Panc1 (cell line): ENCODE data around the gene RGS6. TPM values are rescaled to one million over a fixed set of nuclear protein-coding genes. Genes with fewer than 3 reads are reported as not detected.

Experiments used
- ATAC-seq: fragments of 200-7000 bp; cut with Tn5 transposase; 2 replicates; pipeline ENCODE4 v1.9.1; 2020; ENCODE audit warnings: mild to moderate bottlenecking, moderate library complexity
- BruUV-seq: library from RNA; stranded (reverse); fragments of 400-500 nt; replicated peaks from 2 replicates; lab custom pipeline; 2021; lab: Mats Ljungman, UMichigan
- CTCF ChIA-PET: fragments of 300-600 bp; sonication (Branson Sonifier 250); formaldehyde crosslinking; loops from one replicate; lab custom pipeline; 2022; ENCODE audit warnings: antibody characterized with exemption; lab: Charles Lee
- POLR2A ChIA-PET: fragments of 300-600 bp; sonication (Branson Sonifier 250); formaldehyde crosslinking; loops from one replicate; lab custom pipeline; 2022; ENCODE audit warnings: antibody characterized with exemption; lab: Charles Lee
- DNase-seq: peaks from one replicate; pipeline ENCODE4 v3.0.0-alpha.2; 2010; ENCODE audit warnings: low read depth, low spot score
- H3K27ac ChIP-seq: 2 replicates; pipeline ENCODE4 v1.5.1; 2011; ENCODE audit warnings: mild to moderate bottlenecking, low read length, inconsistent platforms
- H3K27me3 ChIP-seq: fragments of 200-500 bp; sonication (Bioruptor generic); 2 replicates; pipeline ENCODE4 v1.6.0; 2014; ENCODE audit warnings: low read length, inconsistent platforms; ENCODE audit not compliant: control insufficient read depth, insufficient read depth
- H3K36me3 ChIP-seq: fragments of 200-500 bp; sonication (Bioruptor generic); 2 replicates; pipeline ENCODE4 v1.5.1; 2014; ENCODE audit warnings: inconsistent platforms, mild to moderate bottlenecking, low read length, moderate library complexity; ENCODE audit not compliant: control insufficient read depth, insufficient read depth
- H3K4me1 ChIP-seq: 2 replicates; pipeline ENCODE4 v1.5.1; 2011; ENCODE audit warnings: inconsistent platforms, mild to moderate bottlenecking, low read length, moderate library complexity; ENCODE audit not compliant: control insufficient read depth, insufficient read depth
- H3K4me3 ChIP-seq, 2 experiments: 2 replicates each; pipeline ENCODE4 v1.5.1; 2011 to 2012; ENCODE audit warnings: low read depth in 2 of 2, low read length in 2 of 2, mild to moderate bottlenecking in 2 of 2, inconsistent platforms in 1 of 2, moderate library complexity in 1 of 2
- H3K9me3 ChIP-seq: fragments of 200-500 bp; sonication (Bioruptor generic); 2 replicates; pipeline ENCODE4 v1.5.1; 2014; ENCODE audit warnings: low read depth, mild to moderate bottlenecking, inconsistent platforms, low read length, moderate library complexity; ENCODE audit not compliant: control insufficient read depth, insufficient read depth
- POLR2AphosphoS5 ChIP-seq: IDR thresholded peaks from 2 replicates; pipeline ENCODE4 v1.6.1; 2012; ENCODE audit warnings: mild to moderate bottlenecking, low read depth, low read length, moderate library complexity
- SIN3A ChIP-seq: IDR thresholded peaks from 2 replicates; pipeline ENCODE4 v1.6.1; 2012; ENCODE audit warnings: low read depth, mild to moderate bottlenecking, low read length, moderate library complexity, borderline replicate concordance; ENCODE audit not compliant: insufficient read depth
- TCF7L2 ChIP-seq: IDR thresholded peaks from 2 replicates; pipeline ENCODE4 v1.6.1; 2011; ENCODE audit warnings: mild to moderate bottlenecking, low read depth, low read length, inconsistent platforms
- in situ Hi-C: cut with HindIII; loops from 2 replicates; pipeline ENCODE4 v1.10.0; 2016; ENCODE audit warnings: low sequenced_read_pairs, low pct_unique_long_range_greater_than_20kb
- intact Hi-C: fragments of 100-400 bp; cut with micrococcal nuclease; formaldehyde crosslinking; loops from one replicate; pipeline ENCODE4 v1.10.0; 2022; ENCODE audit not compliant: unreplicated experiment
- total RNA-seq: library from RNA; stranded (reverse); gene quantifications from one replicate; pipeline ENCODE4 v1.2.1, GENCODE V29; 2021; ENCODE audit not compliant: unreplicated experiment
- TF ChIP-seq, protein P1 (sequence below), 2 experiments: IDR thresholded peaks; 2 replicates each; pipeline ENCODE4 v1.6.1; 2011 to 2012; ENCODE audit warnings: low read depth in 2 of 2, control low read depth in 1 of 2, low read length in 1 of 2, mild to moderate bottlenecking in 1 of 2, moderate library complexity in 1 of 2; ENCODE audit not compliant: insufficient read depth in 1 of 2
- TF ChIP-seq, protein P2 (sequence below): fragments of 450-650 bp; IDR thresholded peaks from 2 replicates; pipeline ENCODE4 v1.5.1; 2017; ENCODE audit warnings: mild to moderate bottlenecking

RGS6 gene
- total RNA-seq, 1 experiment from 2014 or later, result not detected

DNA sequence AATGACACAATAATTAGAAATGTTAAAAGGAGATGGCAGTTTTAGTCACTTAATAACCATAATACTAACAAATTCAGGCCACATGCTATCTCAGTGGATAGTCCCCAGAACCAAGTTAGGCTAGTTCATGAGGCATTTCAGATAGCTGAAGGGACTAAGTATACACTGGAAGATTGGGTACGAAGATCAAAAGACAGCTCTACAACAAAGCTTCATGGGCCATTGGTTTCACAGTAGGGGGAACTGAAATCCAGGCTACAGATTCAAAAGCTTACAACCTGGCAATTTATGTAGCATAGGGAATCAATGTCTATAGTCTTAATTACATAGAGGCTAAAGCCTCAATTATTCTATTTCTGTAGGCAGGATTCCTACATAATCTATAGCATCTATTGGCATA is 343.0 kb downstream of the RGS6 start:
- in situ Hi-C loops, result no loop called here
- POLR2A ChIA-PET, result no interaction called here
- BruUV-seq, result no TSS peak

DNA sequence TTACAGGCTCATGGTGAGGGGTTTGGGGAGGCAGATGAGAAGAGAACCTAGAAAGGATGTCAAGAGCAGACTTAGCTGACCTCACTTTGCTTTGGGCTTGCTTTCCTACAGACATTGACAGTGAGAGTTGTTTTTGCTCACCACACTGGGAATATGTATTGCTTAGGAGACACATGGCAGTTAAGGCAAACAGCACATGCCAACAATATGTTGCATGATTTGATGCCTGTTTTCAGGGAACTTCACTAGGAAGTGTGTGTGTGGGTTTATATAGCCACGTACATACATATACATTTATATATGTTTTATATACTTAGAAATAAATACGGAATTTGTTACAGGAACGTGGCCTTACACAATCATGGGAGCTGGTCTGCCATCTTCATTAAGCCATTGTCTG is 346.1 kb downstream of the RGS6 start:
- in situ Hi-C loops (no loop called here), intact Hi-C loops (no loop called here)
- ChIA-PET POLR2A (no interaction called here), CTCF (no interaction called here)
- H3K27me3 ChIP-seq, result no peaks in the 10 kb centered on the region
- H3K36me3 ChIP-seq, result no peaks in the 10 kb centered on the region
- no peak for DNase-seq
- no peak for ATAC-seq
- BruUV-seq, result no TSS peak
- no peak overlapping the region for H3K4me3 ChIP-seq
- no peaks in the 10 kb centered on the region for H3K9me3 ChIP-seq
- TF ChIP-seq, protein P1, sequence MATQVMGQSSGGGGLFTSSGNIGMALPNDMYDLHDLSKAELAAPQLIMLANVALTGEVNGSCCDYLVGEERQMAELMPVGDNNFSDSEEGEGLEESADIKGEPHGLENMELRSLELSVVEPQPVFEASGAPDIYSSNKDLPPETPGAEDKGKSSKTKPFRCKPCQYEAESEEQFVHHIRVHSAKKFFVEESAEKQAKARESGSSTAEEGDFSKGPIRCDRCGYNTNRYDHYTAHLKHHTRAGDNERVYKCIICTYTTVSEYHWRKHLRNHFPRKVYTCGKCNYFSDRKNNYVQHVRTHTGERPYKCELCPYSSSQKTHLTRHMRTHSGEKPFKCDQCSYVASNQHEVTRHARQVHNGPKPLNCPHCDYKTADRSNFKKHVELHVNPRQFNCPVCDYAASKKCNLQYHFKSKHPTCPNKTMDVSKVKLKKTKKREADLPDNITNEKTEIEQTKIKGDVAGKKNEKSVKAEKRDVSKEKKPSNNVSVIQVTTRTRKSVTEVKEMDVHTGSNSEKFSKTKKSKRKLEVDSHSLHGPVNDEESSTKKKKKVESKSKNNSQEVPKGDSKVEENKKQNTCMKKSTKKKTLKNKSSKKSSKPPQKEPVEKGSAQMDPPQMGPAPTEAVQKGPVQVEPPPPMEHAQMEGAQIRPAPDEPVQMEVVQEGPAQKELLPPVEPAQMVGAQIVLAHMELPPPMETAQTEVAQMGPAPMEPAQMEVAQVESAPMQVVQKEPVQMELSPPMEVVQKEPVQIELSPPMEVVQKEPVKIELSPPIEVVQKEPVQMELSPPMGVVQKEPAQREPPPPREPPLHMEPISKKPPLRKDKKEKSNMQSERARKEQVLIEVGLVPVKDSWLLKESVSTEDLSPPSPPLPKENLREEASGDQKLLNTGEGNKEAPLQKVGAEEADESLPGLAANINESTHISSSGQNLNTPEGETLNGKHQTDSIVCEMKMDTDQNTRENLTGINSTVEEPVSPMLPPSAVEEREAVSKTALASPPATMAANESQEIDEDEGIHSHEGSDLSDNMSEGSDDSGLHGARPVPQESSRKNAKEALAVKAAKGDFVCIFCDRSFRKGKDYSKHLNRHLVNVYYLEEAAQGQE (IDR thresholded peaks at IDR 0.05; ENCODE audit: insufficient read depth in 1 of 2, low read depth in 2 of 2, low read length in 1 of 2), result no peak
- no peak for TF ChIP-seq TCF7L2
- no peak for TF ChIP-seq POLR2AphosphoS5
- TF ChIP-seq, protein P2, sequence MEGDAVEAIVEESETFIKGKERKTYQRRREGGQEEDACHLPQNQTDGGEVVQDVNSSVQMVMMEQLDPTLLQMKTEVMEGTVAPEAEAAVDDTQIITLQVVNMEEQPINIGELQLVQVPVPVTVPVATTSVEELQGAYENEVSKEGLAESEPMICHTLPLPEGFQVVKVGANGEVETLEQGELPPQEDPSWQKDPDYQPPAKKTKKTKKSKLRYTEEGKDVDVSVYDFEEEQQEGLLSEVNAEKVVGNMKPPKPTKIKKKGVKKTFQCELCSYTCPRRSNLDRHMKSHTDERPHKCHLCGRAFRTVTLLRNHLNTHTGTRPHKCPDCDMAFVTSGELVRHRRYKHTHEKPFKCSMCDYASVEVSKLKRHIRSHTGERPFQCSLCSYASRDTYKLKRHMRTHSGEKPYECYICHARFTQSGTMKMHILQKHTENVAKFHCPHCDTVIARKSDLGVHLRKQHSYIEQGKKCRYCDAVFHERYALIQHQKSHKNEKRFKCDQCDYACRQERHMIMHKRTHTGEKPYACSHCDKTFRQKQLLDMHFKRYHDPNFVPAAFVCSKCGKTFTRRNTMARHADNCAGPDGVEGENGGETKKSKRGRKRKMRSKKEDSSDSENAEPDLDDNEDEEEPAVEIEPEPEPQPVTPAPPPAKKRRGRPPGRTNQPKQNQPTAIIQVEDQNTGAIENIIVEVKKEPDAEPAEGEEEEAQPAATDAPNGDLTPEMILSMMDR, result no peak
- H3K27ac ChIP-seq, result no peak overlapping the region
- no peaks in the 10 kb centered on the region for H3K4me1 ChIP-seq

More for the DNA sequence above, 343.0 kb downstream of the RGS6 start:
- ATAC-seq (no peak), DNase-seq (no peak)
- Histone ChIP-seq H3K36me3 (no peaks in the 10 kb centered on the region), H3K27me3 (no peaks in the 10 kb centered on the region), H3K4me3 (no peak overlapping the region), H3K9me3 (no peaks in the 10 kb centered on the region), H3K4me1 (no peaks in the 10 kb centered on the region), H3K27ac (no peak overlapping the region)
- intact Hi-C loops, result no loop called here
- TF ChIP-seq POLR2AphosphoS5, result no peak
- TF ChIP-seq SIN3A, result no peak
- TF ChIP-seq TCF7L2, result no peak
- TF ChIP-seq, protein P1 (IDR thresholded peaks at IDR 0.05; ENCODE audit: insufficient read depth in 1 of 2, low read depth in 2 of 2, low read length in 1 of 2), result no peak
- TF ChIP-seq, protein P2, result no peak
- CTCF ChIA-PET, result no interaction called here
